Left lung (tissue), 10 donors: ENCODE results near the gene RASL10A. TPM values are rescaled to one million over a fixed set of nuclear protein-coding genes. Genes with fewer than 3 reads are reported as not detected.

Experiments
- ATAC-seq: fragments of 200-7000 bp; cut with Tn5 transposase; one replicate; pipeline ENCODE4 v1.9.1; 2020; ENCODE audit warnings: moderate library complexity
- DNase-seq, 4 donors: peaks; one replicate each; pipeline ENCODE4 v3.0.0-alpha.2; 2013 to 2020
- H3K27ac ChIP-seq, 2 donors: fragments of 200-600 bp; sonication (generic) in 1 of 2; one replicate each; pipeline versions ENCODE4 v1.5.0 to v1.8.0; 2020 to 2021
- H3K27me3 ChIP-seq, 2 donors: fragments of 200-600 bp; sonication (generic) in 1 of 2; one replicate each; pipeline versions ENCODE4 v1.5.0 to v1.8.0; 2020 to 2021
- H3K36me3 ChIP-seq, 2 donors: fragments of 200-600 bp; sonication (generic) in 1 of 2; one replicate each; pipeline versions ENCODE4 v1.5.0 to v1.8.0; 2020 to 2021
- H3K4me1 ChIP-seq, 2 donors: fragments of 200-600 bp; one replicate each; pipeline ENCODE4 v1.8.0; 2021
- H3K4me3 ChIP-seq, 2 donors: fragments of 200-600 bp; sonication (generic) in 1 of 2; one replicate each; pipeline versions ENCODE4 v1.5.0 to v1.8.0; 2020 to 2021; ENCODE audit warnings: mild to moderate bottlenecking in 1 of 2
- H3K9me3 ChIP-seq, 2 donors: fragments of 200-600 bp; sonication (generic) in 1 of 2; one replicate each; pipeline versions ENCODE4 v1.5.0 to v1.8.0; 2020 to 2021
- intact Hi-C, 2 donors: fragments of 100-400 bp; cut with DNase I; formaldehyde crosslinking; loops; one replicate each; pipeline versions ENCODE4 v1.11.2 to v1.14.2; 2022
- polyA plus RNA-seq, 6 donors: library from polyadenylated mRNA; unstranded; fragments of 120-200 nt; gene quantifications; one replicate each; pipeline ENCODE4 v1.2.1, GENCODE V29; 2013; ENCODE audit not compliant: insufficient read length in 6 of 6
- total RNA-seq, 2 donors: library from RNA; stranded (reverse); fragmentation: NEBNext Ultra II Directional; extraction: Animal tissue kit (Norgen Biotek cat#: 25700); gene quantifications; one replicate each; pipeline ENCODE4 v1.2.1, GENCODE V29; 2021
- TF ChIP-seq, protein P1 (sequence below), 2 donors: fragments of 200-600 bp; sonication (generic) in 1 of 2; IDR thresholded peaks; one replicate each; pipeline versions ENCODE4 v1.5.0 to v1.8.0; 2021; ENCODE audit warnings: antibody characterized with exemption in 2 of 2
- donor health status: DM: no; HTN: yes; CAD: no.
- donor health status: DM: no; HTN: no; CAD: no.

RASL10A gene
- total and polyA plus RNA-seq, 8 donors = 0.21 to 1.8 (median 0.52) TPM; not detected in 1

- Histone ChIP-seq H3K27me3 (peaks cover 0 to 6% of the 10 kb centered on the region in 2 donors), H3K9me3 (no peaks in the 10 kb centered on the region), H3K36me3 (peaks cover 20 to 68% of the 10 kb centered on the region in 2 donors), H3K4me3 (no peak overlapping the region), H3K4me1 (peaks cover 8 to 9% of the 10 kb centered on the region in 2 donors), H3K27ac (no peak overlapping the region)
- DNase-seq (no peak), ATAC-seq (no peak)
- TF ChIP-seq, protein P1, sequence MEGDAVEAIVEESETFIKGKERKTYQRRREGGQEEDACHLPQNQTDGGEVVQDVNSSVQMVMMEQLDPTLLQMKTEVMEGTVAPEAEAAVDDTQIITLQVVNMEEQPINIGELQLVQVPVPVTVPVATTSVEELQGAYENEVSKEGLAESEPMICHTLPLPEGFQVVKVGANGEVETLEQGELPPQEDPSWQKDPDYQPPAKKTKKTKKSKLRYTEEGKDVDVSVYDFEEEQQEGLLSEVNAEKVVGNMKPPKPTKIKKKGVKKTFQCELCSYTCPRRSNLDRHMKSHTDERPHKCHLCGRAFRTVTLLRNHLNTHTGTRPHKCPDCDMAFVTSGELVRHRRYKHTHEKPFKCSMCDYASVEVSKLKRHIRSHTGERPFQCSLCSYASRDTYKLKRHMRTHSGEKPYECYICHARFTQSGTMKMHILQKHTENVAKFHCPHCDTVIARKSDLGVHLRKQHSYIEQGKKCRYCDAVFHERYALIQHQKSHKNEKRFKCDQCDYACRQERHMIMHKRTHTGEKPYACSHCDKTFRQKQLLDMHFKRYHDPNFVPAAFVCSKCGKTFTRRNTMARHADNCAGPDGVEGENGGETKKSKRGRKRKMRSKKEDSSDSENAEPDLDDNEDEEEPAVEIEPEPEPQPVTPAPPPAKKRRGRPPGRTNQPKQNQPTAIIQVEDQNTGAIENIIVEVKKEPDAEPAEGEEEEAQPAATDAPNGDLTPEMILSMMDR (IDR thresholded peaks at IDR 0.05) = no peak
- intact Hi-C loops = no loop called here
These were observed 15.1 kb downstream of the RASL10A start for GRCh38 chr22:29300467-29300806.

GRCh38 chr22:29299136-29299900 is 16.2 kb downstream of the RASL10A start:
- ATAC-seq = no peak
- Histone ChIP-seq H3K4me1 (peaks cover 8 to 9% of the 10 kb centered on the region in 2 donors), H3K36me3 (peaks cover 20 to 79% of the 10 kb centered on the region in 2 donors), H3K4me3 (no peak overlapping the region), H3K27me3 (no peaks in the 10 kb centered on the region), H3K27ac (no peak overlapping the region), H3K9me3 (no peaks in the 10 kb centered on the region)
- no peak for DNase-seq
- intact Hi-C loops = no loop called here
- TF ChIP-seq, protein P1 (IDR thresholded peaks at IDR 0.05) = no peak

DNA sequence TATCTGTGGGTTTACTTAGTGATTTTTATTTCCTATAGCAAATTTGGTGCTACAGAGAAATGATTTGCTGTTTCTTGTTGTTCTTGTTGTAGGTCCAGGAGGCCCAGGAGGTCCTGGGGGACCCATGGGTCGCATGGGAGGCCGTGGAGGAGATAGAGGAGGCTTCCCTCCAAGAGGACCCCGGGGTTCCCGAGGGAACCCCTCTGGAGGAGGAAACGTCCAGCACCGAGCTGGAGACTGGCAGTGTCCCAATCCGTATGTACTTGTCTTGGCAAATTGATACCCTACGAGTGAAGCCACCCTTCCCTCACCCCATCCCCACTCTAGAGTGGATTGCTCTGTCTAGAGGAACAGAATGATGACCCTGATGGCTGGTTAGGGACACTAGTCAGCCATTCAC is 16.9 kb downstream of the RASL10A start:
- no peaks in the 10 kb centered on the region for H3K9me3 ChIP-seq
- peaks cover 8 to 9% of the 10 kb centered on the region in 2 donors for H3K4me1 ChIP-seq
- H3K4me3 ChIP-seq = no peak overlapping the region
- H3K27ac ChIP-seq = no peak overlapping the region
- peaks cover 20 to 86% of the 10 kb centered on the region in 2 donors for H3K36me3 ChIP-seq
- H3K27me3 ChIP-seq = no peaks in the 10 kb centered on the region
- intact Hi-C loops = no loop called here
- TF ChIP-seq, protein P1 (IDR thresholded peaks at IDR 0.05) = no peak
- DNase-seq (no peak), ATAC-seq (no peak)

DNA sequence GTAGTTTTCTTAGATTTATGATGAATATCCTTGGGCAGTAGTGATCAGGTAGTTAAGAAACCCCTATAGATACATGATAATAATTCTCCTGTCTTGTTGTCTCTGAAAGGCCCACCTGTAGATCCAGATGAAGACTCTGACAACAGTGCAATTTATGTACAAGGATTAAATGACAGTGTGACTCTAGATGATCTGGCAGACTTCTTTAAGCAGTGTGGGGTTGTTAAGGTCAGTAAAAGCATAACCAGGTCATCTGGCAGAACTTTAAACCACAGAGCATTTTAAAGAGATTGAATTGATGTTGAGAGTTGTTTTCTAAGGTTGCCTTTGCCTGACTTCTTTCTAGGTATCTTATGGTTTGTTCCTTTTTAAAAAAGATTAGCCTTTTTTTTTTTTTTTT is 23.1 kb downstream of the RASL10A start:
- TF ChIP-seq, protein P1 (IDR thresholded peaks at IDR 0.05) = no peak
- no peaks in the 10 kb centered on the region for H3K9me3 ChIP-seq

GRCh38 chr22:29291215-29291614 is 24.3 kb downstream of the RASL10A start:
- H3K4me1 ChIP-seq = no peaks in the 10 kb centered on the region
- ATAC-seq (no peak), DNase-seq (no peak)
- no peak overlapping the region for H3K4me3 ChIP-seq
- H3K9me3 ChIP-seq = no peaks in the 10 kb centered on the region
- no peaks in the 10 kb centered on the region for H3K27me3 ChIP-seq
- peaks cover 0 to 100% of the 10 kb centered on the region in 2 donors for H3K36me3 ChIP-seq
- H3K27ac ChIP-seq = no peak overlapping the region
- intact Hi-C loops = no loop called here
- TF ChIP-seq, protein P1 (IDR thresholded peaks at IDR 0.05) = no peak

More for the DNA sequence above, 23.1 kb downstream of the RASL10A start:
- intact Hi-C loops = no loop called here
- peaks cover 7 to 100% of the 10 kb centered on the region in 2 donors for H3K36me3 ChIP-seq
- ATAC-seq (no peak), DNase-seq (no peak)
- H3K4me3 ChIP-seq = no peak overlapping the region
- H3K27me3 ChIP-seq = no peaks in the 10 kb centered on the region
- H3K4me1 ChIP-seq = no peaks in the 10 kb centered on the region
- no peak overlapping the region for H3K27ac ChIP-seq
